Stimulated activated CD8-positive, alpha-beta memory T cell treated with anti-CD3 and anti-CD28 coated beads, Interleukin-15, amount 100 ng/mL, for 1 hour (primary cell): ENCODE results near the gene KAT7.

ENCODE experiments used
- DNase-seq: peaks from one replicate; pipeline ENCODE4 v3.0.0-alpha.2; 2020; ENCODE audit warnings: low read depth

KAT7 gene

DNA sequence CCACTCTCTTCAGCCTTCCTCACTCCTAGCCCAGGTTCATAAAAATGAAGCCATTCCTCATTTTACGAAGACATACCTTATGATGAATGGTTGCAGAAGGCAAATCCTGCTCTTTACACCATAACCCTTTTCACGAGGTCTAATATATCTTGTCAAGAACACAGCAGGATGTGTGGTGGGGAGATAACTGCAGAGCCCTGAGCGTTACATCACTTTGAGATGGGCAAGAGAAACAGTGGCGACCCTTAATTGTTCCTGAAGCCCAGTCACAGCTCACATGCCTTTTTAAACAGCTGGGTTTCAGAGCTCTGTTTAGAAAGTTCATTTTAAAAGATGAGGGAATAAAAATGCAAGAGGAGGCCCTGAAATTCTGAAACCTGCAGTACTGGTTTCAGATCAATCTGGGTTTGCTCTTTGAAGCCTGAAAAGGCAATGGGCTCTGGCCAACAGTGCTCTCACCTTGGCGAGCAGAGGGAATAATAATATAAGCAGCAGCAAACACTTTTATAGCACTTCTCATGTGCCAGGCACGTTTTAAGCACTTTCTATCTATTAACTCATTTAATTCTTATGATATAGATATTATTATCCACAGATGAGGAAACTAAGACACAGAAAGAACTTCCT is 27.4 kb upstream of the KAT7 start:
- DNase-seq, result no peak

DNA sequence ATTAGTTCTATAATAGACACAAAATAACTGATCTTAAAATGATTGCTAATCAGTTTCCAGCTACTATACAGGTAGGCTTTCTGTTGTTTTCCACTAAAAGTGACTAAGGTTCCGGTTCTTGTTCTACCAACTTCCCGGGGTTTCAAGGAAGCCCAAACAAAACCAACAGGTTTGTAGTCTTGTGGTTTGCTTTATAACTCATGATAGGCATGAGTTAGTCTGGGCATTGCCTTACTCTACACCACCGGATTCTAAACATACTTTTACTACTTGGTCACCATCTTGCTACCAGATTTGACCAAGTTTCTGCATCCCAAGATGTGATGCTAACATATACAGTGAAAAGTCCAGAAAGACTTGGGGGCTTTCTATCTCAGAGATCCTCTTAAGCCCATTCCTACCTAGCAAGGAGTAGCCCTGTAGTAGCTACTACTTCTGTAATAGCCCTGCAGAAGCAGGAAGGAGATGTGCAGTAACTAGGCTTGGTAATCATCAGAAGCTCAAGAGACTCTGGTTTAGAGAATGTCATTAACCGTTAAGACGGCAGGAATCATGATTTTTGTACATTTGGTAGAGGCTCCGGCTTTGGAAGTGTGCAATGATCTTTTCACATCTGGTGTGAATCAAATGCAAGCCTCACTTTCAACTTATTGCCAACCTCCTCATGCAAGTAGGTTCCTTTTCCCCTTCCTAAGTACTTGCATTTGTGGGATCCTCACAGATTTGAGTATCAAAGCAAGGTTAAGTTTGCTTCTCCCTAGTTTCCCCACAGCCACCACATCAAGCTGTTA is 26.1 kb upstream of the KAT7 start:
- DNase-seq, result no peak

DNA sequence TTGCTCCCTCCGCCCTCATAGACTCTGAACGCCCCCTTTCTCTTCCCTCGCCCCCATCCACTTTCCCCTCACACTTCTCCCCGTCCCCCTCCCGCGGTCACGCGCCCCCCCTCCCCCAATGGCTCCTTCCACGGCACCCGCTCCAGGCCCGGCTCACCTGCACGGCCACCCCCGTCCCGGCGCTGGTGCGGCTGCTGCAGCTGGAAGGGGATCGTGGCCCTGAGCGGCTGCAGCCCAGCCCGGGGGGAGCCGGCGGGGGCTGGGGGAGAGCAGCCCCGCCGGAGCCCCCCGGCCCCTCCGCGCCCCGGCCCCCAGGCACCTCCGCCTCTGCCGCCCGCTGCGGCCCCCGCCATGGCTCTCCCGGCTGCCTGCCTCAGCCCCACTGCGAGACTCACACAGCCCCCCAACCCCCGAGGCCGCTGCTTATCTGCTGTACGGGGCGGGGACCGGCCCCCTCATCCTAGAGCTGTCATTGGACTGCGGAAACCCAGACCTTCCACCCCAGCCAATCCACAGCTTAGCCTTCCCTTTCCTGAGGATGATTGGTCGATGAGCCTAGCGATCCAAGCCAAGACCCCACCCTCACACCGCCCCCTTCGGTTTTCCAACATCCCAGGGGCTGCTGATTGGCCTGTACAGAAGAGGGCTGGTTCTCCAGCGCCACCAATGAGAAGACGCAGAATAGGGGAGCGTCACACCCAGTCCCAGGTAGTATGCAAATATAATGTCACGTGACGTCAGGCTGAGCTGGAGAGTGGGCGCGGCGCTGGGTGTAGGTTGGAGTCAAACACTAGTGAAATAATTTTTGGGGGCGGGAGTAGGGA is 24.5 kb upstream of the KAT7 start, which contains the start of gene FAM117A:
Gene FAM117A, minus strand, starts transcription at position 397 of the 824 bp plus-strand sequence. Its CDS starts 44 bp downstream, at position 353.
- DNase-seq, result peak; percentile 90

DNA sequence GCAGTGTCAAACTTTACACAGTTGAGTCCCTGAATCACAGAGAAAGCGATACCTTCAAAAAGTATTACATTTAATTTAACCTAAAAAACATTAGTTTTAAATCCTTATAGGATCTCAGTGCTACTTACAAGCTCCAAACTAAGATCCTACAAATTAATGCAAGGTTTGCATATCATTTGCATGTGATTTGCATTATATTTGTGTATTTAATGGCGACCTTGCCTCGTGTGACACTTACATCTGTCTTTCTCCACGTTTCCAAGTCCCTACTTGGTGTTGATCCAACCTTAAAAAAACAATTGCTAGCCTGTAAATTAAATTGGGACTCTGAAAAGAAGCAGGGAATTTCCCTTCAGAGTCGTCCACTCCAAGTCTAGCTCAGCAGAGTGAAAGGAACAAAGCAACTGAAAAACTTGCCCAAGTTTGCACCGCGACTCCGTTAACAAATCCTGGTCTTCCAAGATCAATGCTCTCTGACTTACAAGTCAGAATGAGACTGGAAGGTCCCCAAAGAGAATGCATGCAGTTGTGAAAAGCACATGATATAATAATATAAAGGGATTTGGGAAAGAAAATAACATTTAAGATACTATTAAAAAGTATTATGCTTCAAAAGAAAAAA is 23.8 kb upstream of the KAT7 start:
- DNase-seq, result no peak

DNA sequence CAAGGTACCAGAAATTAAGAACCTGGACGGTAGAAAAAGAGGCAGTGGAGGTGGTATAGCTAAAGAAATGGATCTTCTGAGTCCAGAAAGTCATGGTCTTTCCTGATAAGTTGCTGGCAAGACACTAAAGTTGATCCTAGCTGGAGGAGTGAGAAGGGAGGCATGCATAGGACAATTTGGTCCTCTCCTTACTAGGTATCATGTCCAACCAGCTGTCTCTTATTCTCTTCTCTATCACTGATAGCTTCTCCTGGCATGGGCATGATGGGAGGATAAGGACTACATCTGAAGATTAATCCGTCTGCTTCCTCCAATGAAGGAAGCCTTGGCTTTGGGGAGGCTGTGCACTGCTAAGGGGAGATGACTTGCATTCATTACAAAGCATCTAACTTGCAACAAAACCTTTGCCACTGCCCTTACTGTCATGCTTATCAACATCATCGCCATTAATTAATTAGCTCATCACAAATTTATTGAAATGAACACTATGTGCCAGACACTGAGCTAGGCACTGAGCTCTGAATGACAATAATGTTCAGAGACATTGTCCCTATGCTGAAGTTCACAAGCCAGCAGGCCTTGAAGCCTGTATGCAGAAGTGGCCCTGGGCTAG is 21.5 kb upstream of the KAT7 start:
- no peak for DNase-seq

DNA sequence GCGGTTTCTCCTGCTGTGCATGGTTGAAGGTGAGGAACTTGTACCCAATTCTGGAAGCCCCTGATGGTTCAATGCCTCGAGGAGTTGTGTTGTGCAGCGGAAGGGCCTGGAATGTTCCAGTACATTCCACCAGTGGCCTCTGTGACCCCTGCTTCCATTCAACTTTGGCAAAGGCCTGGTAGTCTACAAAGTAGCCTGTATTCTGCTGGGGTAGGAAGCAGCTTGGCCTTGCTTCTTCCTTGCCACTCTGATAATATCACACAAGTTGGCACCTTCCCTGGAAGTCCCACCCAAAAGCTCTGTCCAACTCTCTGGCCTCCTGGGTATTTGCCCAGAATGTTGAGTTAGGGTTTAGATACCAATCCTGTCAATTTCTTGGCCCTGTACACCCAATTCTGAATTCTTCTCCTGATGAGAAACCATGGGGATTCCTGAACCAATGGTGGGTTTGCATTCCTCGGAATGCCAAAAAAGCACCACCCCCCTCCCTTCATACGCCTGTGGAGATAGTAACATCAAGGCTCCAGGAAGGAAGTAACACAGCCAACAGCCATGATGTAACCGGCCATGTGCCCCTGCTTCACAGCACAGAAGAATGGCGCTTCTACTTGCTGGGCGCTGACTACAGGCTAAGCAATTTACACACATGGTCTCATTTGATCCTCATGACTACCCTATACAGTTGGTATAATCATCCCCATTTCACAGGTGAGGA is 12.8 kb upstream of the KAT7 start:
- DNase-seq, result no peak

DNA sequence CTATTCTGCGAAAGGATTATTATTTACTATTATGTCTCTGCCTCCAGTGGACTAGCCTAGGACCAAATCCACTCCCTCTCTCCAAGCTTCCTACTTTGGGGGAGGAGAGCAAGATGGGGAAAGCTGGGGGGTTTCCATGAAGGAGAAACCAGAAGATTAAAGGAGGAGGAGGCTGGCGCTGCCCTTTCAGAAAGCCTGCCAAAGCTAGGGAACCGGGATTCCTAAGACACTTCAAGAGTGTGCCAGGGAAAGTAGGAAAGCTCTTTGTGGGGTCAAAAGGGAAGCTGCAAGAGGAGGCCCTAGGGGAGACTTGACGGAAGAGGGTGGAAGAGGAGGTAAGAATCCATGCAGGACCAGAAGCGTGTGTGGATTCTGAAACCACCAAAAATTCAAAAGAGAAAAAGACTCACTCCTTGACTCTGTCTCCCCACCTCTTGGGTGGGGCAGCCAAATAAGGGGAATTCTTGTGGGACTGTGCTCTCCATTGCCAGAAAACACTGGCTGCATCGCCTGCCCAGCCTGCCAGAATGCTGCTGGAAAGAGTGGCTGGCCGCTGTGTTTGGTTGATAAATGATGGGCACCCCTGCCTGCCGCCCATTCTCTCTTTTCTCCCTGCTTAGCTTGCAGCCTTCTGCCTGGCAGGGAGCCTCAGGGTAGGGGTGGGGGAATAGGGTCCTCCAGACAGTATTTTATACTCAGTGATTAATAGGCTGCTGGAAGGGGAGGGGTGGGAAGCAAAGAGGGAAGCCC is 11.8 kb upstream of the KAT7 start:
- DNase-seq, result no peak

DNA sequence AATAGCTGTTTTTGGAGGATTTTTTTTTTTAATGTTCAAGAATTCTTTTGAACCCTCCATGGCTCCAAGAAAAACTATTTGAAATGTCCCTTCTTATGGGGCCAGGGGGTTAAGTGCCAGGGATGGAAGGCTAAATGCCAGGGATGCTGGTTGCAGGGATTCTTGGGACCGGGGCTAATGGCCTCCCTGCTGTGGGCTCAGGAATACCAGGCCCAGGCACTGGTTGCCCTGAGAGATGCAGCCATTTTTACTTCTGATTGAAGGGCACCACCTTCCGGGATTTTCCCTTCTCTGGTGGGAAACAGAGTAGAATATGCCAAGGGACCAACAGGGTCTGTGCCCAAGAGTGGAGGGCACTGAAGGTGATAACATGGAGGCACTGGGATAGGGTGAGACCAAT is 10.9 kb upstream of the KAT7 start:
- DNase-seq, result no peak

DNA sequence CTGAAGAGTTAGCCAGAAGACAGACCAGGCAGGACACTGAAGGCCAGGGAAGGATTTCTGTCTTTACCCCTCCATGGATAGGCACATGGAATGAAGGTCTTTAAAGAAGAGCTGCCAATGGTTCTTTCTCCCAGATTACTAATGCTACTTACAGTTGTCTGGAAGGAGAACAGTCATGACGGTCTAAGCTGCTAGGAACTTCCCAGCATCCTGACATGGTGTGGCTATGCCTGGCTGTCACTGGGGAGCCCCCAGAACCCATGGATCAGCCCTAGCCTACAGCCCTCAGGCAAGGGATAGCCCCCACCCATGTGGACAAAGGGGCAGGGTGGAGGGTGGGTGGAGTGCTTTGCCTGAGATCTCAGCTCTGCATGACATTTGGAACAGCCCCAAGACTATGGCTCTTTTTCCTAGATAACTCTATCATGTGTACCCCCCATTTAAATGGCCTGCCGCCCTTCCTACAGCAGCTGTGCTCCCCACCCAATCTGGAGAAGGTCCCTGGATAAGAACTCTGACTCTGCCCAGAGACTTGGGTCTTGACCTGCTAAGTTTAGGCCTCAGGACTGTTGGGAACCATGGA is 9.2 kb upstream of the KAT7 start:
- no peak for DNase-seq

DNA sequence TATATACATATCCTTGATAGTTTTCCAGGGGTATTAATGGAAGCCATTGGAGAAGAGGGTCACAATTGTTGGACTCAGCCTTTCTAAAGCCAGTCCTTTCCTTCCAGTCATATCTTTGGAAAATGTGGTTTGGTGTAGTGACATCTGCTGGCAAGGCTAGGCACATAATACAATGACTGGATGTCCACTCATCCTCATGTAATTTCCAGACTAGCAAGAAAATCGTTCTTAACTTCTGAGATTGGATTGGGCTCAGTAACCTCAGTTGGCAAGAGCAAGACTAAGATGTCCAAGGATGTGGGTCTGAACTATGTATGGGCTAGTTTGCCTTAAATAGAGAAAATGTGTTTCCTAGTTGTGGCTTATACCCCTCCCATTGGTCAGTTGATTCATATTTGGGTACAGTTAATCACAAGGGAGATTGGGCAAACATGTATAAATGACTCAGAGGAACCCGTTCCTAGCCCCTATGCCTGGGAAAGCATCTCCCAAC is 8.7 kb upstream of the KAT7 start:
- DNase-seq, result no peak

DNA sequence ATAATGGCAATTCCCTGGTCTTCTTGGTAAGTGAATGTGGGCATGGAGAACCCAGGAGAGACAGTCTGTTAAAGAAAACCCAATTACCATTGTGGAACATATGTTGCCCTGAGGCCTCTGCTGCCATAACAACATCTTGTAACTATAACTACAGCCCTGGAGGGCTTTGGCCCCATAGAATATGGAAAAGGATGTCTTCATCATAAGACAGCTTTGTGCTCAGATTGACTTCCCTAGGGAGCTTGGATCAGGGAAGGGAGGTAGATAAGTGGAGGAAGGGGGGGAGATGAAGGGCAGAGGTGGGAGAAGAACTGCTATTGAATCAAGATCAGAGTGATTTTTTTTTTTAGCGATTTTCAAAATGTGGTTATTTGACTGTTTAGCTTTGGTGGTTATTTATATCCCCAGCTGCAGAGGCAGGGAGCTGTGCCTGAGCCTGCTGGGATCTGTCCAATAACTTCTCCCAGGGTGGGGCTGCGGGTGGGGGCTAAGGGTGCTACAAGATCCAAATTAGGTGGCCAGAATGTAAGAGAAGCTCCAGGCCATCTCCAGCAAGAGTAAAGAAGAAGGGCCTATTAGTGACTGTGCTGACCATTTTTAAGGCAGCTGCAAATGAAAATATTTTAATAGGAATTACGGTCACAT is 5.3 kb upstream of the KAT7 start:
- DNase-seq, result no peak

DNA sequence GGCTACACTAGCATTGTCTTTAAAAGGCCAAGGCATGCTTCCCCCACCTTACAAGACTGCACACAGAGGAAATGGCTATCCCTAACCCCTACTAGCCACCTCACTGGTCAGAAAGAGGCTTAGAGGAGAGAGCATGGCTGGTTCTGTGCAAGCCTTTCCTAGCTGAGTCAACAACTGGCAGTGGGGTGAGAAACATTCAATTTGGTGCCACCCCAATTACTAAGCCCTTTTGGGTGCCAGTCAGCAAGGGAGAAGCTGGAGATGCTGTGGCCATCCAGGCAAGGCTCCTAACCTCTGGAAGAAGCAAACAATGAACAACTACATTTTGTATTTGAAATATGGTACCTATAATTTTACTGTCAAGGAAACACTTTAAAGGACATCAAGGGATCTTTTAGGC is 4.7 kb upstream of the KAT7 start:
- DNase-seq, result no peak

DNA sequence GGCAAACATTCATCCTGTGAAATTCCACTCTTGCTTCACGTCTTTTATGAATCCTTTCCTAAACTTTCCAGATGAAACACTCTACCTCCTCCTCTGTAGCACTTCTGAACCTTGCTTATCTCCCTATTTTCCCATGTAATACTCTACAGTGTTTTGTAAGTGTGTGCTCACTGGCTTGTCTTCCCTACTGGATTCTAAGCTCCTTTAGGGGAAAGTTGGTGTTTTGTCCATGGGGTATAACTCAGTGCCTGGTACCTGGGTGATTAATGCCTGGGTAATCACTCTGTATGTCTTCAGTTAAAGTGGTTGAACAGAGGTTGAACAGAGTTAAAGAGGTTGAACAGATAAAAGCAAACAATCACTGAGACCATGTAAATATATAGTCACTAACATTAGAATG is 3.8 kb upstream of the KAT7 start:
- DNase-seq, result no peak

DNA sequence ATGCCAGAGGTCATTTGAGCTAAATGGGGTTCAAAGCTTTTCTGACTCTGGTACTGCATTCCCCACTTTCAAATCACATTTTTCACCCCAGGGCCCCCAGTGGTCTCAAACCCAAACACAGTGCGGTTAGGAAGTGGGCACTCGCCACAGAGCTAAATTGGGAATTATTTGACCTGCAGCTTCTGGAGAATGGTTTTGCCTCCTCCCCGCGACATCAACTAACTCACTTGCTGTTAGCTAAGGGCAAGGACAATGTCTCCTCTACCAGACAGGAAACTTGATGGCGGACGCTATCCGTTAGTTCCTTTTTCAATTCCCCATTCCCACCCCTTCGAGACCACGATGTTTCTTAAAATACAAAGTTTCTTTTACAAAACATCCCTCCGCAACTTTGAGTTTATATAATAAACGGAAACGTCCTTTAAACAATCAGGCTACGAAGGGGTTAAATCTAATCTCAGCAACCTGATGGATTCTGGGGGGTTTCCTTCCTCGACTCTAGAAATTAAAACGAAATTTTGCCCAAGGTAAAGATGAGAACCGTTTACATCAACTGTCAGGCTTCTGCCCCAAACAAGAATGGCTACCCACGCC is 500 bp upstream of the KAT7 start:
- DNase-seq, result no peak

DNA sequence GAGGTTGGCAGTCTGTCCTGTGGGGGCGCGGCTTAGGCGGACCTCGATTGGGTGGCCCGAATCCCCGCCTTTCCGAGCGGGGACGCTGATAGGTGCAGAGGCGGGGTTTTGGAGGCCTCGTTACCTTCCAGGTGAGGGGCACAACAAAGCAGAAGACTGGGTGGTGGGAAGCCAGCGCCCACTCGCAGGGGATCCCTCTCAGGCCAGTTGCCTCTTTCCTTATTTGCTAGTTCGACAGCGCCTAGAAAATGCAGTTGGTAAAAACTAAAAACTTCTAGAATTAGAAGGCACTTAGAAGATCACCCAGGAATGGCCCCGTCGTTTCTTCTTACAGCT is 730 bp downstream of the KAT7 start:
- DNase-seq, result no peak

DNA sequence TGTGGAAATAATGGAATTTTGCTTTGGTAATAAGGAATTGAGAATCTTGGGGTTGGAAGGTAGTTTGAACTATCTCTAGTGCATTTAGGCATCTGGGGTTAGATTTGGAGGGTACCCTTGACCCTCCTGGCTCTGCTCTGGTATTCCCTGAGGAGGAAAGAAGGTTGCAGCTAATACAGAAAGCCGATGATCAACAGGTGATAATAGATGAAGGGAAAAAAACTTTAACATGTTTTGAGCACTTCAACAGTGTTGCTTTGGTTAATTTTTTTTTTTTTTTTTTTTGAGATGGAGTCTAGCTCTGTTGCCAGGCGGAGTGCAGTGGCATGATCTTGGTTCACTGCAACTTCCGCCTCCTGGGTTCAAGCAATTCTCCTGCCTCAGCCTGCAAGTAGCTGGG is 4.8 kb downstream of the KAT7 start:
- DNase-seq, result no peak

DNA sequence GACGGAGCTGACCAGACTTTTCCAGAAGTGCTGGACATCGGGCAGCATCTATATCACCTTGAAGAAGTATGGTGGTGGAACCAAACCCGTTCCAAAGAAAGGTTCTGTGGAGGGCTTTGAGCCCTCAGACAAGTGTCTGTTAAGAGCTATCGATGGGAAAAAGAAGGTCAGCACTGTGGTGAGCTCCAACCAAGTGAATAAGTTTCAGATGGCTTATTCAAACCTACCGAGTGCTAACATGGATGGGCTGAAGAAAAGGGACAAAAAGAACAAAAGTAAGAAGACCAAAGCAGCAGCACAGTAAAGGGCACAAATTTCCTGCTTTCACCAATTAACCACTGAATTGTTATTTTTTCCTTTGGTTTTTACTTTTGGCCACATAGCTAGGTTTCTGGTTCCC is 6.9 kb downstream of the KAT7 start:
- no peak for DNase-seq

DNA sequence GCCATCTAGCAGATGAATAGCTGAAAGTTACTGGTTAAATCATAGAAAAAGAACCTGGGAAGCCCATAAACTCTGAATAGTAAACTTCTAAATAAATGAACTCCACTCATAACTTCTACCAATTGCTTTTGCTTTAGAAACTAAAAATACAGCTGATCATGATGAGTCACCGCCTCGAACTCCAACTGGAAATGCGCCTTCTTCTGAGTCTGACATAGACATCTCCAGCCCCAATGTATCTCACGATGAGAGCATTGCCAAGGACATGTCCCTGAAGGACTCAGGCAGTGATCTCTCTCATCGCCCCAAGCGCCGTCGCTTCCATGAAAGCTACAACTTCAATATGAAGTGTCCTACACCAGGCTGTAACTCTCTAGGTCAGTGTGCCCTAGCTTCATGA is 9.7 kb downstream of the KAT7 start:
- DNase-seq, result no peak

DNA sequence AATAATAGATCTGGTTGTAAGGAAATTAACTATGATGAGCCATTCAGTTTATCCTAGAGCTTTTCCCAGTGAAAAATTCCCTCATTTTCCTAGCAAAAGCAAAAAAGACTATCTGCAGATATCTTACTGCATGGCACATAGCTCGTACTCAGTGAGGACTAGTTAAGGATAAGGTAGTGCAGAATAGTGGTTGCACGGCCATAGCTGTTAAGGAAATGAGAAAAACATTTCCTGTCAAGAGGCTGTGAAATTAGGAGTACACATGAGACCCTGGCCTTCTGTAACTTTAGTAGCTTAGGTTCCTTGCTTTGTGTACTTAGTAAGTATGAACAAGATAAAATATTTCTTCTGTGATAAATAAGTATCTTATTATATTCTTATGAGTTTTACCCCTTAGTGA is 10.3 kb downstream of the KAT7 start:
- no peak for DNase-seq
